22Rv1 (cell line): ENCODE measurements around the gene POU2AF2.

ENCODE experiments used
- ZFX ChIP-seq: fragments of 450-650 bp; IDR thresholded peaks from 2 replicates; pipeline ENCODE4 v1.6.1; 2017; ENCODE audit warnings: antibody characterized with exemption, borderline replicate concordance
- TF ChIP-seq, protein P1 (sequence below): fragments of 450-650 bp; IDR thresholded peaks from 2 replicates; pipeline ENCODE4 v1.5.1; 2017; ENCODE audit warnings: mild to moderate bottlenecking

DNA sequence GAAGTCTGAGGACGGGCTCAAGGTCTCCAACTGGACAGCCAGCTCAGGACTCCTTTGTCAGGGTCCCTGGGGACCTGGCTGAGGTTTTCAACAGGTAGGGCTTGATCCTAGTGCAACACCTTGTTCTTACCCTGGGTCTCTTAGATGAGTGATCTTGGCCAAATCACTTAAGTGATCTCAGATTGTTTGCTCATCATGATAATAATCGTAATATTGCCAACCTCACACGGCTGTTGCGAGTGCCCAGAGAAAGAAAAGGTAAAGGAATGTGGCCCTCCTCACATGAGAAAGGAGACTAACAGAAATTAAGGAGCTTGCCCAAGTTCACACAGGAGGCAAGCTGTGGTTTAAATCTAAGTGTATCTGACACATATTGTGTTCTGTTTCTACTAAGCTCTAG lies 81.3 kb downstream of the POU2AF2 start:
- TF ChIP-seq, protein P1, sequence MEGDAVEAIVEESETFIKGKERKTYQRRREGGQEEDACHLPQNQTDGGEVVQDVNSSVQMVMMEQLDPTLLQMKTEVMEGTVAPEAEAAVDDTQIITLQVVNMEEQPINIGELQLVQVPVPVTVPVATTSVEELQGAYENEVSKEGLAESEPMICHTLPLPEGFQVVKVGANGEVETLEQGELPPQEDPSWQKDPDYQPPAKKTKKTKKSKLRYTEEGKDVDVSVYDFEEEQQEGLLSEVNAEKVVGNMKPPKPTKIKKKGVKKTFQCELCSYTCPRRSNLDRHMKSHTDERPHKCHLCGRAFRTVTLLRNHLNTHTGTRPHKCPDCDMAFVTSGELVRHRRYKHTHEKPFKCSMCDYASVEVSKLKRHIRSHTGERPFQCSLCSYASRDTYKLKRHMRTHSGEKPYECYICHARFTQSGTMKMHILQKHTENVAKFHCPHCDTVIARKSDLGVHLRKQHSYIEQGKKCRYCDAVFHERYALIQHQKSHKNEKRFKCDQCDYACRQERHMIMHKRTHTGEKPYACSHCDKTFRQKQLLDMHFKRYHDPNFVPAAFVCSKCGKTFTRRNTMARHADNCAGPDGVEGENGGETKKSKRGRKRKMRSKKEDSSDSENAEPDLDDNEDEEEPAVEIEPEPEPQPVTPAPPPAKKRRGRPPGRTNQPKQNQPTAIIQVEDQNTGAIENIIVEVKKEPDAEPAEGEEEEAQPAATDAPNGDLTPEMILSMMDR = no peak
- TF ChIP-seq ZFX = no peak
